ENCODE measurements around the gene TTC9C.

DNA sequence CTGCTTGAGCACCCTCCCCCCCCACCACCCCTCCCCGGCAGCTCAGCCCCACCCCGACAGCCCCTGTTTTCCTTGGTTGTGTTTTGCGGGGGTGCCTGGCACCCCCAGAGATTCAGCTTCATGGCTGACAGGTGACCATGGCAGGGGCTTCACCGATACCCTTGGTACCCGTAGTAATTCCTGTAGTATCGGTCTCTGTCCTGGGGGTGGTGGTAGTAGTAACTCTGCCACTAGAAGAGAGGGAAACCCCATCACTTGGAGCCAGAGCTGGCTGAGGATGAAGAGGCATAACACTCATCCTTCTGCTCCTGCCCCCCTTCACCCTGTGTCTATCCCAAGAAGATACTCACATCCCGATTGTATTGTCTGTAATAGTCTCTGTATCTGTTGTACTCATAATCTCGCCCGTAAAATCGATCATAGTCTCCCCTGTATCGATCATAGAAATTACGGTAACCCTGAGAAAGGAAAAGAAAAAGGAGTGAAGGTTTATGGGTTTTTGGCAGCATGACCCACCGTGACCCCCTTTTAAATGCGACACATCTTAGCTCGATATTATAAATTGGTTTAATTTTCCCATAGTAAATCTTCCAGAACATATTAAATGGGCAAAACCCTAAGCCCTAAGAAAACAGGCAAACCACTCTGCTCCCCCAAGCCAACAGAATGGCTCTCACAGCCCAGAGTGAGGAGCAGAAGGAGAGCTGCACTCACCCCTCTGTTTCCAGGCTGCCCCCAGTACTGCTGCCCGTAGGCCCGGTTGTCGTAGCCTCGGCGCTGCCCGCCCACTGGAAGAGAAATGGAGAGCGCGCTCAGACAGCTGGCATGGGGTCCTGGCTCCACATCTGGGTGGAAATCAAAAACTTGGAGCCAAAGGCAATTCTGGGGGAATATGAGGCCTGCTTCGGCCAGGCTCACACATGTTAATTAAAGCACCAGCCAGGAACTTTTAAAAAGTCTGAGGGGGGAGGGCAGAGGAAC lies 12.8 kb upstream of the TTC9C start:
- no peak for TF ChIP-seq POLR2A (IDR thresholded peaks at IDR 0.05; ENCODE audit: control extremely low read depth in 1 of 2, low read depth in 2 of 2, low read length in 2 of 2)
- TF ChIP-seq SIX5 (IDR thresholded peaks at IDR 0.05; ENCODE audit: low read depth, low read length) = no peak
- TF ChIP-seq CTCF (IDR thresholded peaks at IDR 0.05; ENCODE audit: control extremely low read depth in 1 of 3, insufficient read depth in 1 of 3, low read depth in 1 of 3, low read length in 3 of 3) = peak in 1 of 3 experiments; percentile 37; a peak in 2 of 4 replicates
- TF ChIP-seq, protein P1, sequence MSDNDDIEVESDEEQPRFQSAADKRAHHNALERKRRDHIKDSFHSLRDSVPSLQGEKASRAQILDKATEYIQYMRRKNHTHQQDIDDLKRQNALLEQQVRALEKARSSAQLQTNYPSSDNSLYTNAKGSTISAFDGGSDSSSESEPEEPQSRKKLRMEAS (IDR thresholded peaks at IDR 0.05) = no peak
- TF ChIP-seq BACH1 (IDR thresholded peaks at IDR 0.05; ENCODE audit: low read length) = no peak
- TF ChIP-seq, protein P2, sequence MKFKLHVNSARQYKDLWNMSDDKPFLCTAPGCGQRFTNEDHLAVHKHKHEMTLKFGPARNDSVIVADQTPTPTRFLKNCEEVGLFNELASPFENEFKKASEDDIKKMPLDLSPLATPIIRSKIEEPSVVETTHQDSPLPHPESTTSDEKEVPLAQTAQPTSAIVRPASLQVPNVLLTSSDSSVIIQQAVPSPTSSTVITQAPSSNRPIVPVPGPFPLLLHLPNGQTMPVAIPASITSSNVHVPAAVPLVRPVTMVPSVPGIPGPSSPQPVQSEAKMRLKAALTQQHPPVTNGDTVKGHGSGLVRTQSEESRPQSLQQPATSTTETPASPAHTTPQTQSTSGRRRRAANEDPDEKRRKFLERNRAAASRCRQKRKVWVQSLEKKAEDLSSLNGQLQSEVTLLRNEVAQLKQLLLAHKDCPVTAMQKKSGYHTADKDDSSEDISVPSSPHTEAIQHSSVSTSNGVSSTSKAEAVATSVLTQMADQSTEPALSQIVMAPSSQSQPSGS (IDR thresholded peaks at IDR 0.05; ENCODE audit: low read length) = no peak
- no peak for TF ChIP-seq SIN3A (conservative IDR thresholded peaks at IDR 0.05 in 1 of 2, IDR thresholded peaks at IDR 0.05 in 1 of 2; ENCODE audit: low read depth in 1 of 2, low read length in 2 of 2)
- no peak for TF ChIP-seq SP2 (IDR thresholded peaks at IDR 0.05; ENCODE audit: low read length)
- TF ChIP-seq ZNF274 (IDR thresholded peaks at IDR 0.05; ENCODE audit: borderline replicate concordance, extremely low read depth, low read length) = no peak
- no peak for TF ChIP-seq CBX5 (IDR thresholded peaks at IDR 0.05; ENCODE audit: low read depth, low read length)
- TF ChIP-seq YY1 (IDR thresholded peaks at IDR 0.05; ENCODE audit: low read depth, low read length) = no peak
- TF ChIP-seq TAF1 (IDR thresholded peaks at IDR 0.05; ENCODE audit: low read depth, low read length) = no peak

Measured in H1 (cell line).